ACHN (cell line): ENCODE results near the gene TPSB2.

Experiments used
- DNase-seq: peaks from one replicate; pipeline ENCODE4 v3.0.0-alpha.2; 2015
- in situ Hi-C: cut with HindIII; loops from 2 replicates; pipeline ENCODE4 v1.10.0; 2017; ENCODE audit warnings: low sequenced_read_pairs, low pct_ligation_motif_present, low pct_unique_long_range_greater_than_20kb

TPSB2 gene

GRCh38 chr16:1180549-1181403 lies 49.2 kb downstream of the TPSB2 start:
- in situ Hi-C loops: no loop called here

More at GRCh38 chr16:1180549-1181403, 49.2 kb downstream of the TPSB2 start:
- no peak for DNase-seq
